Neural crest cell (in vitro differentiated cells): ENCODE results near the gene PCSK5. TPM values are rescaled to one million over a fixed set of nuclear protein-coding genes. Genes with fewer than 3 reads are reported as not detected.

Source experiments
- DNase-seq: peaks from one replicate; pipeline ENCODE4 v3.0.0; 2021; ENCODE audit warnings: low read depth, mixed read lengths, low spot score
- H3K27ac Mint-ChIP-seq: one replicate; pipeline ENCODE4 v1.8.0; 2021; ENCODE audit warnings: mild to moderate bottlenecking, mixed read lengths; ENCODE audit not compliant: unreplicated experiment
- H3K27me3 Mint-ChIP-seq: 2 replicates; pipeline ENCODE4 v1.8.0; 2021; ENCODE audit warnings: low read depth, mild to moderate bottlenecking, mixed read lengths
- H3K36me3 Mint-ChIP-seq: 2 replicates; pipeline ENCODE4 v1.8.0; 2021; ENCODE audit warnings: low read depth, mild to moderate bottlenecking, mixed read lengths
- H3K4me1 Mint-ChIP-seq: 2 replicates; pipeline ENCODE4 v1.8.0; 2021; ENCODE audit warnings: mixed read lengths
- H3K4me3 Mint-ChIP-seq: one replicate; pipeline ENCODE4 v1.8.0; 2021; ENCODE audit warnings: mild to moderate bottlenecking, mixed read lengths
- H3K9me3 Mint-ChIP-seq: 2 replicates; pipeline ENCODE4 v1.8.0; 2021; ENCODE audit warnings: mixed read lengths
- total RNA-seq: library from RNA; stranded (reverse); gene quantifications from 2 replicates; pipeline ENCODE4 v1.2.1, GENCODE V29; 2021
- TF ChIP-seq, protein P1 (sequence below): fragments of 200-600 bp; sonication (generic); conservative IDR thresholded peaks from 2 replicates; pipeline ENCODE4 v1.5.0; 2021; ENCODE audit warnings: antibody characterized with exemption, mild to moderate bottlenecking

The PCSK5 gene
- total RNA-seq, 1 donor from 2014 or later, result 3.1 TPM

DNA sequence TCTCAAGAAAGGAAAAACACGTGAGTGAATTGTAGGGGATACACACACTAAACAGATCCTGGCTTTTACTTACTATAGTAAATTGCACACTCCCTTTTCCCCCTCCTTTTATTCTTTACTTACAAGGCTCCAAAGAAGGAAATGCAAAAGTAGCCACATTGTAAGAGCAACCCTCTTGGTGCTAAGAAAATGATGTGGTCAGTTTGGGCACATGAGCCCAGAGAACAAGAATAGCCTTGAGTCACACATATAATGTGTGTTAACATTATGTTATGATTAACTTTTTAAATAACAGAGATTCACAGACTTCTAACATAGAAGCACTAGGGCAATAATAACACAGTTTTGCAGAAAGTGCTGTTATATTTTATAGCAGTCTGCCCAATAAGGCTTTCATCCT lies 48.5 kb downstream of the PCSK5 start:
- TF ChIP-seq, protein P1, sequence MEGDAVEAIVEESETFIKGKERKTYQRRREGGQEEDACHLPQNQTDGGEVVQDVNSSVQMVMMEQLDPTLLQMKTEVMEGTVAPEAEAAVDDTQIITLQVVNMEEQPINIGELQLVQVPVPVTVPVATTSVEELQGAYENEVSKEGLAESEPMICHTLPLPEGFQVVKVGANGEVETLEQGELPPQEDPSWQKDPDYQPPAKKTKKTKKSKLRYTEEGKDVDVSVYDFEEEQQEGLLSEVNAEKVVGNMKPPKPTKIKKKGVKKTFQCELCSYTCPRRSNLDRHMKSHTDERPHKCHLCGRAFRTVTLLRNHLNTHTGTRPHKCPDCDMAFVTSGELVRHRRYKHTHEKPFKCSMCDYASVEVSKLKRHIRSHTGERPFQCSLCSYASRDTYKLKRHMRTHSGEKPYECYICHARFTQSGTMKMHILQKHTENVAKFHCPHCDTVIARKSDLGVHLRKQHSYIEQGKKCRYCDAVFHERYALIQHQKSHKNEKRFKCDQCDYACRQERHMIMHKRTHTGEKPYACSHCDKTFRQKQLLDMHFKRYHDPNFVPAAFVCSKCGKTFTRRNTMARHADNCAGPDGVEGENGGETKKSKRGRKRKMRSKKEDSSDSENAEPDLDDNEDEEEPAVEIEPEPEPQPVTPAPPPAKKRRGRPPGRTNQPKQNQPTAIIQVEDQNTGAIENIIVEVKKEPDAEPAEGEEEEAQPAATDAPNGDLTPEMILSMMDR, result no peak
- Mint-ChIP-seq H3K9me3 (no peaks in the 10 kb centered on the region), H3K4me3 (no peak overlapping the region), H3K36me3 (no peaks in the 10 kb centered on the region), H3K27me3 (no peaks in the 10 kb centered on the region), H3K27ac (no peak overlapping the region), H3K4me1 (no peaks in the 10 kb centered on the region)
- no peak for DNase-seq

DNA sequence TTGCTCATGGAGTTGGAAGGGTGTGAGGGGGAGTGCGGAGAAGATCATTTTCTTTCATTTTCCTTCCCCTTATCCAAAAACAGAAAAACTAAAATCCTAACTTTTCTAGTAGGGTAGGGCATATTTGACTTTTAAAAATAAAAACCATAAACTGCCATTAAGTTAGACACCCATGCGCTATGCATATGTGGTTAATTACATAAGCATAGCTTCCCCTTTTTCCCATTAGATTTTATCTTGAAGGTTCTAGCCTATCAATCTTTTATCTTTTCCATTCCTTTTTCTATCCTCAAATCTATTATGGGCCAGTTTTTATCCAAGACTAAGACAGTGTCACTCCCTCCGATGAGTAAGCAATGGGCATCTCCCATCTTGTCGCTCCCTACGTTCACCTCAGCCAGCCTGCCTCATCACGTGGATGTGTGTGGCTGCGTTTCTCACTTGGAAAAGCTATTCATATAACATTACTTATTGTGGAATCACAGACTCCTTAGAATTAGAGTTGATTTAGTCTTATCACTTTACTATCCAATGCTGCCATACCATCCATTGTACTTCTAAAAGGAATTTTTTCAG lies 49.2 kb downstream of the PCSK5 start:
- DNase-seq, result no peak
- Mint-ChIP-seq H3K27ac (no peak overlapping the region), H3K9me3 (no peaks in the 10 kb centered on the region), H3K36me3 (no peaks in the 10 kb centered on the region), H3K27me3 (no peaks in the 10 kb centered on the region), H3K4me3 (no peak overlapping the region), H3K4me1 (no peaks in the 10 kb centered on the region)
- TF ChIP-seq, protein P1, result no peak

DNA sequence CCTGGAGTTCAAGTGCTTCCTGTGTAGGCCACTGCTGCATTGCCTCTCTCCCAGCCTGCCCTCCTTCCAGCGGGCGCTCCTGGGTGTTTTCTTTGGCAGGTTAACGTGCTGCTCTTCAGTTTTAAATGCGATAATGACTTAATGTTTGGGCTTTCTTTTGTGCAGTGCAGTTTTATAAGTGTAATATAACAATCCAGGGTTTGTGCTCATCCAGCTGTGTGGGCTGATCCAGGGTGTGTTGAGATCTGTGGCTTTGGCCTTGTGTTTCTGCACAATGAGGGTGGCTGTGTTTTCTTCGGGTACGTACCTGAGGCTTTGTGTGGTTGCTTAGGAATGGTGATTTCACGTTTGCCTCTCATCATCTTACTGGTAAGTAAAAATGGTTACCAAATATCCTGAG lies 50.6 kb downstream of the PCSK5 start:
- H3K27me3 Mint-ChIP-seq, result no peaks in the 10 kb centered on the region
- no peaks in the 10 kb centered on the region for H3K36me3 Mint-ChIP-seq
- H3K27ac Mint-ChIP-seq, result no peak overlapping the region
- H3K9me3 Mint-ChIP-seq, result no peaks in the 10 kb centered on the region
- TF ChIP-seq, protein P1, result no peak
- no peak for DNase-seq
- H3K4me1 Mint-ChIP-seq, result no peaks in the 10 kb centered on the region
- no peak overlapping the region for H3K4me3 Mint-ChIP-seq

DNA sequence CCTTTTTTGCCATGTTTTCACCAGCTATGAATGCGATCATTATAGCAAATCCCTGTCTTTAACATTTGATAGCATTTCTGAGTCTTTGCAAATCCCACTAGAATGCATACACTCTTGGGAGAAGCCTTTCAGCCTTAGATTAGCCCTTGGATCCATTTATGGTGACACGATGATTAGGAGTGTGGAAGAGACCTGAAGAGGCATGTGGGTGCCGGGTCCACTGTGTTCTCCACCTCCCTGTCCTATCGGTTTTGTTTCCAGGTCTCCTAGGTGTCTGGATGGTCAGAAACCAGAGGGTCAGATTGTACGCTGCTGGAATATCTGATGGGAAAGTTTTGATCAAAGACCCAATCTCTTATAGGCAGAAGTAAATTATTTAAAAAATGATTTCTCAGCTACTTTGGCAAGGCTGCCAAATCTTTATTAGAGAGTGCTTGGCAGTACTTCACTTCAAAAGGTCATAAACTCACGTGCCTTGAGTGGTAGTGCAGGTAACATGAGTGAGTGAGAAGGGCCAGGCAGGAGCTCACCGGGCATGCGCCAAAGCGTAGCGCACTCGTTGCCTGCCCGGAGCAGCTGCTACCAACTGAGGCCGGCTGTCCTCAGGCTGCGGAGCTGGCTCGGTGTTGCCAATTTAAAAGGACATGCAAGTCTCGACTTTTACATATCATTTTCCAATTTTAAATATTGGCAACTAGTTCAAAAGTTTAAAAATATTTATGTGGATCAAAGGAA lies 51.3 kb downstream of the PCSK5 start:
- Mint-ChIP-seq H3K4me1 (no peaks in the 10 kb centered on the region), H3K9me3 (peaks cover under 1% of the 10 kb centered on the region), H3K27me3 (no peaks in the 10 kb centered on the region), H3K36me3 (no peaks in the 10 kb centered on the region), H3K27ac (no peak overlapping the region), H3K4me3 (no peak overlapping the region)
- DNase-seq, result no peak
- TF ChIP-seq, protein P1, result no peak

DNA sequence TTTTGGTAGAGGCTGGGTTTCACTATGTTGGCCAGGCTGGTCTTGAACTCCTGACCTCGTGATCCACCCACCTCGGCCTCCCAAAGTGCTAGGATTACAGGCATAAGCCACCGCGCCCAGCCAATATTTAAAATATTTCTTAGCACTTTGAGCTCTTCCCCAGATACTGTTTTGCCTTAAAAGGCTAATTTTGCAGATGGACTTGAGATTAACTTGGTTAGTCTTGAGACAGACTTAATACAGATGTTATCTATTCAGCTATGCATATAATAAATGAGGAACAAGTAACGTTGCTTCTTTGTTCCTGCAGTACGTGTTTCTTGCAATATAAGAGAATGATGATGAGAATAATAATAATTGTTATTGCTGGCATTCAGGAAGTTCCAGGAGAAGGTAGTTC lies 56.3 kb downstream of the PCSK5 start:
- Mint-ChIP-seq H3K4me1 (no peaks in the 10 kb centered on the region), H3K4me3 (no peak overlapping the region)
- TF ChIP-seq, protein P1, result no peak

More for the DNA sequence above, 56.3 kb downstream of the PCSK5 start:
- DNase-seq, result no peak
- H3K36me3 Mint-ChIP-seq, result peaks cover 3% of the 10 kb centered on the region
- H3K27ac Mint-ChIP-seq, result no peak overlapping the region
- H3K27me3 Mint-ChIP-seq, result no peaks in the 10 kb centered on the region
- H3K9me3 Mint-ChIP-seq, result peaks cover 6% of the 10 kb centered on the region
